Activated gamma-delta T cell treated with anti-CD3 and anti-CD28 coated beads, Interleukin-2, amount 50 U/mL, for 16 hours (primary cell): ENCODE measurements around the gene LRRC30.
"Not testable (repeated sequence)": the region's sequence is repeated elsewhere in the genome, so short reads cannot be mapped to it uniquely, and the experiment has no call there.

ENCODE experiments used
- DNase-seq: peaks from one replicate; pipeline ENCODE4 v3.0.0-alpha.2; 2020; ENCODE audit warnings: low read depth

The LRRC30 gene

GRCh38 chr18:7230626-7231349 is at the start of gene LRRC30:
LRRC30 (plus strand) TSS chr18:7231089; CDS start chr18:7231139, 50 bp downstream.
- DNase-seq = no peak

GRCh38 chr18:7185701-7186100 is 45.2 kb upstream of the LRRC30 start:
- DNase-seq = no peak

- no peak for DNase-seq
Observed at GRCh38 chr18:7190547-7191156, 40.2 kb upstream of the LRRC30 start.

- DNase-seq = no peak
Observed at GRCh38 chr18:7191736-7192135, 39.2 kb upstream of the LRRC30 start.

- no peak for DNase-seq
Observed at GRCh38 chr18:7195266-7195665, 35.6 kb upstream of the LRRC30 start.

GRCh38 chr18:7196421-7196820 is 34.5 kb upstream of the LRRC30 start:
- DNase-seq = no peak

- no peak for DNase-seq
Observed at GRCh38 chr18:7197854-7198253, 33.0 kb upstream of the LRRC30 start.

GRCh38 chr18:7198326-7198725 is 32.6 kb upstream of the LRRC30 start:
- no peak for DNase-seq

- no peak for DNase-seq
Observed at GRCh38 chr18:7201096-7201495, 29.8 kb upstream of the LRRC30 start.

GRCh38 chr18:7202169-7202568 is 28.7 kb upstream of the LRRC30 start:
- DNase-seq = no peak

GRCh38 chr18:7203601-7204000 is 27.3 kb upstream of the LRRC30 start:
- not testable (repeated sequence) for DNase-seq

GRCh38 chr18:7205346-7205745 is 25.5 kb upstream of the LRRC30 start:
- DNase-seq = no peak

- DNase-seq = no peak
Observed at GRCh38 chr18:7206217-7206616, 24.7 kb upstream of the LRRC30 start.

- DNase-seq = no peak
Observed at GRCh38 chr18:7207366-7207915, 23.4 kb upstream of the LRRC30 start.

- DNase-seq = no peak
Observed at GRCh38 chr18:7221424-7222155, 9.3 kb upstream of the LRRC30 start.

GRCh38 chr18:7224198-7224597 is 6.7 kb upstream of the LRRC30 start:
- DNase-seq = no peak

GRCh38 chr18:7232218-7232617 is 1.3 kb downstream of the LRRC30 start:
- DNase-seq = no peak

GRCh38 chr18:7233134-7233810 is 2.4 kb downstream of the LRRC30 start:
- DNase-seq = no peak

- DNase-seq = no peak
Observed at GRCh38 chr18:7234091-7234490, 3.2 kb downstream of the LRRC30 start.

- DNase-seq = no peak
Observed at GRCh38 chr18:7234956-7235355, 4.1 kb downstream of the LRRC30 start.

GRCh38 chr18:7236072-7236471 is 5.2 kb downstream of the LRRC30 start:
- DNase-seq = no peak

- no peak for DNase-seq
Observed at GRCh38 chr18:7236933-7237332, 6.0 kb downstream of the LRRC30 start.
